Omental fat pad (tissue), 4 donors: ENCODE measurements around the gene TEK. TPM values are rescaled to one million over a fixed set of nuclear protein-coding genes. Genes with fewer than 3 reads are reported as not detected.
"Not testable (repeated sequence)": the region's sequence is repeated elsewhere in the genome, so short reads cannot be mapped to it uniquely, and the experiment has no call there.

ENCODE experiments used
- ATAC-seq: fragments of 150-250 bp; one replicate; pipeline ENCODE4 v1.9.1; 2016; ENCODE audit warnings: mild to moderate bottlenecking, moderate library complexity; ENCODE audit not compliant: low FRiP score
- DNase-seq: peaks from one replicate; pipeline ENCODE4 v3.0.0-alpha.2; 2019; ENCODE audit warnings: low spot score
- CTCF ChIP-seq, 3 donors: fragments of 450-650 bp; IDR thresholded peaks; one replicate each; pipeline ENCODE4 v1.5.1; 2016 to 2017; ENCODE audit warnings: antibody characterized with exemption in 3 of 3, mild to moderate bottlenecking in 3 of 3, moderate library complexity in 2 of 3
- total RNA-seq, 4 donors: library from RNA; depleted of rRNA; stranded (reverse); fragments of >200 nt; gene quantifications; one replicate each; pipeline ENCODE4 v1.1.0, GENCODE V29; 2016

The TEK gene
- total RNA-seq, 4 donors from 2014 or later = 12.8 to 65.6 (median 28.4) TPM

GRCh38 chr9:27086818-27087680 is 22.0 kb upstream of the TEK start:
- ATAC-seq (peak; percentile 85), DNase-seq (no peak)

GRCh38 chr9:27088981-27089380 is 20.0 kb upstream of the TEK start:
- ATAC-seq (no peak), DNase-seq (no peak)
- TF ChIP-seq CTCF (IDR thresholded peaks at IDR 0.05) = no peak

More at GRCh38 chr9:27086818-27087680, 22.0 kb upstream of the TEK start:
- no peak for TF ChIP-seq CTCF (IDR thresholded peaks at IDR 0.05)

GRCh38 chr9:27089706-27090105 is 19.3 kb upstream of the TEK start:
- no peak for TF ChIP-seq CTCF (IDR thresholded peaks at IDR 0.05)
- DNase-seq (no peak), ATAC-seq (no peak)

- no peak for TF ChIP-seq CTCF (IDR thresholded peaks at IDR 0.05)
- ATAC-seq (no peak), DNase-seq (no peak)
These were observed 18.8 kb upstream of the TEK start for GRCh38 chr9:27090231-27090630.

- DNase-seq (no peak), ATAC-seq (no peak)
- TF ChIP-seq CTCF (IDR thresholded peaks at IDR 0.05) = no peak
These were observed 18.3 kb upstream of the TEK start for GRCh38 chr9:27090711-27091110.

- not testable (repeated sequence) for DNase-seq, ATAC-seq
These were observed 16.5 kb upstream of the TEK start for GRCh38 chr9:27092496-27092895.

- not testable (repeated sequence) for ATAC-seq, DNase-seq
These were observed 15.5 kb upstream of the TEK start for GRCh38 chr9:27093384-27094067.
